SK-N-SH (cell line): ENCODE measurements around the gene HOXA4. TPM values are rescaled to one million over a fixed set of nuclear protein-coding genes. Genes with fewer than 3 reads are reported as not detected.

Experiments used
- CTCF ChIA-PET: fragments of 300-600, 350-600 bp; formaldehyde crosslinking; extraction: SDS; loops from one replicate; lab custom pipeline; 2021; lab: Yijun Ruan, JAX
- POLR2A ChIA-PET: fragments of 350-600 bp; sonication (Branson Sonifier 250); formaldehyde crosslinking; extraction: SDS; loops from one replicate; lab custom pipeline; 2020; ENCODE audit warnings: antibody characterized with exemption, inconsistent platforms; lab: Yijun Ruan, JAX
- DNase-seq: peaks from one replicate; pipeline ENCODE4 v3.0.0; 2012
- H2AFZ ChIP-seq: fragments of 200-600 bp; sonication (generic); 2 replicates; pipeline ENCODE4 v1.8.1; 2016; ENCODE audit warnings: antibody characterized with exemption, mild to moderate bottlenecking, low read depth
- H3F3A ChIP-seq: fragments of 200-600 bp; sonication (generic); replicated peaks from 2 replicates; pipeline ENCODE3; 2016; ENCODE audit warnings: antibody characterized with exemption, mild to moderate bottlenecking; ENCODE audit not compliant: insufficient read depth
- H3K27ac ChIP-seq, 2 experiments: fragments of 200-500 bp in 1 of 2; fragments of 200-600 bp in 1 of 2; sonication (Bioruptor generic) in 1 of 2; sonication (generic), shearing (Covaris generic) in 1 of 2; 2 replicates each; pipeline versions ENCODE4 v1.5.1 to v1.6.1; 2014 to 2016; ENCODE audit warnings: low read depth in 2 of 2, inconsistent platforms in 1 of 2, low read length in 1 of 2, mild to moderate bottlenecking in 1 of 2, mixed read lengths in 1 of 2
- H3K27me3 ChIP-seq: fragments of 200-600 bp; sonication (generic), shearing (Covaris generic); 2 replicates; pipeline ENCODE4 v1.6.1; 2016; ENCODE audit warnings: mixed run types; ENCODE audit not compliant: insufficient read depth
- H3K36me3 ChIP-seq, 2 experiments: fragments of 200-500 bp in 1 of 2; fragments of 200-600 bp in 1 of 2; sonication (Bioruptor generic) in 1 of 2; sonication (generic) in 1 of 2; replicated peaks in 1 of 2; 2 replicates each; pipeline versions ENCODE3 to v1.5.1; 2014 to 2016; ENCODE audit warnings: low read length in 1 of 2, mild to moderate bottlenecking in 1 of 2; ENCODE audit not compliant: insufficient read depth in 2 of 2, control insufficient read depth in 1 of 2
- H3K4me1 ChIP-seq, 2 experiments: fragments of 200-500 bp in 1 of 2; fragments of 200-600 bp in 1 of 2; sonication (Bioruptor generic) in 1 of 2; sonication (generic), shearing (Covaris generic) in 1 of 2; 2 replicates each; pipeline versions ENCODE4 v1.5.1 to v1.6.1; 2014 to 2016; ENCODE audit warnings: low read depth in 1 of 2, low read length in 1 of 2, mixed run types in 1 of 2; ENCODE audit not compliant: insufficient read depth in 2 of 2, control insufficient read depth in 1 of 2
- H3K4me2 ChIP-seq: fragments of 200-600 bp; sonication (generic), shearing (Covaris generic); 2 replicates; pipeline ENCODE4 v1.6.1; 2017; ENCODE audit warnings: mixed run types
- H3K4me3 ChIP-seq, 2 experiments: fragments of 200-500 bp in 1 of 2; fragments of 200-600 bp in 1 of 2; sonication (Bioruptor generic) in 1 of 2; sonication (generic), shearing (Covaris generic) in 1 of 2; 2 replicates each; pipeline versions ENCODE4 v1.5.1 to v1.8.1; 2014 to 2016; ENCODE audit warnings: low read depth in 2 of 2, inconsistent platforms in 1 of 2, low read length in 1 of 2, mild to moderate bottlenecking in 1 of 2, mixed read lengths in 1 of 2, moderate library complexity in 1 of 2
- H3K79me2 ChIP-seq: fragments of 200-600 bp; sonication (generic); 2 replicates; pipeline ENCODE4 v1.8.1; 2017; ENCODE audit warnings: mild to moderate bottlenecking; ENCODE audit not compliant: insufficient read depth
- H3K9ac ChIP-seq: fragments of 200-600 bp; sonication (generic); 2 replicates; pipeline ENCODE4 v1.6.1; 2017; ENCODE audit warnings: mixed run types
- H3K9me2 ChIP-seq: fragments of 200-600 bp; sonication (generic); 2 replicates; pipeline ENCODE4 v1.6.1; 2017; ENCODE audit warnings: mixed run types
- H3K9me3 ChIP-seq: fragments of 200-600 bp; sonication (generic); 2 replicates; pipeline ENCODE4 v1.6.1; 2017; ENCODE audit warnings: mixed run types, mild to moderate bottlenecking, moderate library complexity
- H4K20me1 ChIP-seq: fragments of 200-600 bp; sonication (generic); 2 replicates; pipeline ENCODE4 v1.6.1; 2017; ENCODE audit warnings: mild to moderate bottlenecking, mixed run types; ENCODE audit not compliant: insufficient read depth
- EP300 ChIP-seq, 2 experiments: IDR thresholded peaks; 2 replicates each; pipeline versions ENCODE4 v1.4.0 to v1.6.1; 2012; ENCODE audit warnings: borderline replicate concordance in 1 of 2, low read depth in 1 of 2, low read length in 1 of 2
- FOXM1 ChIP-seq: IDR thresholded peaks from 2 replicates; pipeline ENCODE4 v1.4.0; 2012; ENCODE audit warnings: low read depth, mild to moderate bottlenecking
- JUND ChIP-seq: IDR thresholded peaks from 2 replicates; pipeline ENCODE4 v1.4.0; 2012
- MXI1 ChIP-seq: IDR thresholded peaks from 2 replicates; pipeline ENCODE4 v1.6.1; 2012; ENCODE audit warnings: mild to moderate bottlenecking, low read depth, low read length, improper control_type of control experiment
- POLR2AphosphoS5 ChIP-seq: IDR thresholded peaks from 2 replicates; pipeline ENCODE4 v1.6.1; 2012; ENCODE audit warnings: low read depth, low read length
- RCOR1 ChIP-seq: fragments of 150-350 bp; IDR thresholded peaks from 2 replicates; pipeline ENCODE4 v1.6.1; 2017; ENCODE audit warnings: antibody characterized with exemption, low read length
- RFX5 ChIP-seq: IDR thresholded peaks from 2 replicates; pipeline ENCODE4 v1.6.1; 2012; ENCODE audit warnings: mild to moderate bottlenecking, improper control_type of control experiment, low read length
- SMC3 ChIP-seq: IDR thresholded peaks from 2 replicates; pipeline ENCODE4 v1.6.1; 2012; ENCODE audit warnings: low read depth, low read length, improper control_type of control experiment
- TEAD4 ChIP-seq: IDR thresholded peaks from 2 replicates; pipeline ENCODE4 v1.4.0; 2012; ENCODE audit warnings: mild to moderate bottlenecking, borderline replicate concordance; ENCODE audit not compliant: insufficient read depth
- WGBS: methylation state at CpG from one replicate; pipeline ENCODE4 v1.1.6; 2017; ENCODE audit warnings: low lambda C conversion rate; 5-methylcytosine and 5-hydroxymethylcytosine counted together
- polyA plus RNA-seq, 3 experiments: library from polyadenylated mRNA; depleted of rRNA; stranded (reverse); fragments of >200 nt; gene quantifications; 2 replicates each; pipeline ENCODE4 v1.2.3, GENCODE V29; 2012
- TF ChIP-seq, protein P1 (sequence below): IDR thresholded peaks from 2 replicates; pipeline ENCODE4; 2012
- TF ChIP-seq, protein P2 (sequence below): fragments of 200-600 bp; sonication (generic); IDR thresholded peaks from 2 replicates; pipeline ENCODE4 v1.6.1; 2017; ENCODE audit warnings: antibody characterized with exemption, mild to moderate bottlenecking, moderate library complexity
- TF ChIP-seq, protein P3 (sequence below): IDR thresholded peaks from 2 replicates; pipeline ENCODE4 v1.6.1; 2012; ENCODE audit warnings: mild to moderate bottlenecking, low read depth, low read length, moderate library complexity
- TF ChIP-seq, protein P4 (sequence below): fragments of 150-350 bp; IDR thresholded peaks from 2 replicates; pipeline ENCODE4 v1.6.1; 2017; ENCODE audit warnings: antibody characterized with exemption, low read length, low read depth, borderline replicate concordance

Gene HOXA4
- polyA plus RNA-seq, 1 of the 3 experiments (the other 2 are of a cell fraction) = not detected

DNA sequence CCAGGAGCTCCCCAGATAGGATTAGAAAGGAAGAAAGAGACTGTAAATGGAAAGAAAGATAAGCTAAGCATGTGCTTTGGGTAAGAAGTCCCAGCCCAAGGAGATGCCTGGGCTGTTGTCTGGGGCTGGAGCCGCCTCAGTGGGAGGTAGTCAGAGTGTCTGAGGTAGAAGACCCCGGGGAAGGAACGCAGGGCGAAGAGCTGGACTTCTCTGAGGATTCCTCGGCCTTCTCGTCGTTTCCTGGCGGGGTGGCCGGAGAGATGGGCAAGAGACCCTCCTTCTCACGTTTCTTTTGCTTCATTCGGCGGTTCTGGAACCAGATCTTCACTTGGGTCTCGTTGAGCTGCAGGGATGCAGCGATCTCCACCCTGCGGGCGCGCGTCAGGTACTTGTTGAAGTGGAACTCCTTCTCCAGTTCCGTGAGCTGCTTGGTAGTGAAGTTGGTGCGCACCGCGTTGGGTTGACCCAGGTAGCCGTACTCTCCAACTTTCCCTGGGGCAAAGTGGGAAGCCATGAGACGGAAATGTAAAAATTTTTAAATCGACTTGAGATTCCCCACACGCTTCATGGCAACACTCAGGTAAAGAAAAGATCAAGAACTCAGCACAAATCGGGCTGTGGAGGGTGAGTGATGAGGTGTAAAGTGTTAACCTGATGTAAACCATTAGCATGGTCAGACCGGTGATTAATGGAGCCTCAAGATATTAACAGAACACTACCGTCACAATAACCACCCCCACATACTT, 36.1 kb downstream of the HOXA4 start:
- CTCF ChIA-PET = interaction anchor here (1.8 kb wide), 1 partner anchor 11 kb away, joined by 6 read pairs; no protein-coding TSS in a partner anchor
- 28% methylated on average over 29 of the region's 29 CpGs for WGBS
- H3K9ac ChIP-seq = no peak overlapping the region

DNA sequence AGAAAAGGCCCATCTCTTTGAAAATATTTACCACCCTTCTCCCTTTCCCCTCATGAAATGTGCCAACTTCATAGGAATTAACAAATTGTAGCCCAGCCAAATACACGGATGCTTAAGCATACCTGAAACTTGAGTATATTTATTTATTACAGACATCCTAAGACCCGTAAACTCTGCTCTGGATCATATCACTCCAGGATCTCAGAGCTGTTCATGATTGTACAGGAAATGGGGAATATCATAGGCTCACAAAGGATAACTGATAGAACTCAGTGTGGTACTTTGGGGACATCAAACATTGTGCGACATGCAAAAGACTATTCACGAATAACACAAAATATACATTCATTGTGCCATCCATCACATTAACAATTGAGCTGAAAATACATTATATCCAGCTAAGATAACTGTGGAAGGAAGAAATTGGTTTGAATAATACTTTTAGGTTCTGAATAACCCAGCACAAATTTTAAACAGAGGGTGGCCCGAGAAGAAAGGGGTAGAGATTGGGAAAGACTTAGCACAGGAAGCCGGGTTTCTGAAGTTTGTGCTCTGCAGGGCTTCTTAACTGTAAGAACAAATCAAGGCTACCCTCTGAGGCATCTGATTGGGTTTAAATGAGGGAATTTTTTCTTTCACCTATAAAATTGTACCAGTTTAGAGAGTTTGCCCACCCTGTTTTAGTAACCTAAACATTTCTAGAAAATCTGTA, 37.2 kb downstream of the HOXA4 start:
- H3K27ac ChIP-seq = no peak overlapping the region
- H3K36me3 ChIP-seq = no peaks in the 10 kb centered on the region
- H3F3A ChIP-seq = no peaks in the 10 kb centered on the region
- no peak for DNase-seq
- TF ChIP-seq FOXM1 (no peak), TEAD4 (no peak), SMC3 (no peak), RFX5 (no peak), MXI1 (no peak), RCOR1 (no peak), POLR2AphosphoS5 (no peak)
- TF ChIP-seq, protein P1, sequence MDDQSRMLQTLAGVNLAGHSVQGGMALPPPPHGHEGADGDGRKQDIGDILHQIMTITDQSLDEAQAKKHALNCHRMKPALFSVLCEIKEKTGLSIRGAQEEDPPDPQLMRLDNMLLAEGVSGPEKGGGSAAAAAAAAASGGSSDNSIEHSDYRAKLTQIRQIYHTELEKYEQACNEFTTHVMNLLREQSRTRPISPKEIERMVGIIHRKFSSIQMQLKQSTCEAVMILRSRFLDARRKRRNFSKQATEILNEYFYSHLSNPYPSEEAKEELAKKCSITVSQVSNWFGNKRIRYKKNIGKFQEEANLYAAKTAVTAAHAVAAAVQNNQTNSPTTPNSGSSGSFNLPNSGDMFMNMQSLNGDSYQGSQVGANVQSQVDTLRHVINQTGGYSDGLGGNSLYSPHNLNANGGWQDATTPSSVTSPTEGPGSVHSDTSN = no peak
- TF ChIP-seq, protein P2, sequence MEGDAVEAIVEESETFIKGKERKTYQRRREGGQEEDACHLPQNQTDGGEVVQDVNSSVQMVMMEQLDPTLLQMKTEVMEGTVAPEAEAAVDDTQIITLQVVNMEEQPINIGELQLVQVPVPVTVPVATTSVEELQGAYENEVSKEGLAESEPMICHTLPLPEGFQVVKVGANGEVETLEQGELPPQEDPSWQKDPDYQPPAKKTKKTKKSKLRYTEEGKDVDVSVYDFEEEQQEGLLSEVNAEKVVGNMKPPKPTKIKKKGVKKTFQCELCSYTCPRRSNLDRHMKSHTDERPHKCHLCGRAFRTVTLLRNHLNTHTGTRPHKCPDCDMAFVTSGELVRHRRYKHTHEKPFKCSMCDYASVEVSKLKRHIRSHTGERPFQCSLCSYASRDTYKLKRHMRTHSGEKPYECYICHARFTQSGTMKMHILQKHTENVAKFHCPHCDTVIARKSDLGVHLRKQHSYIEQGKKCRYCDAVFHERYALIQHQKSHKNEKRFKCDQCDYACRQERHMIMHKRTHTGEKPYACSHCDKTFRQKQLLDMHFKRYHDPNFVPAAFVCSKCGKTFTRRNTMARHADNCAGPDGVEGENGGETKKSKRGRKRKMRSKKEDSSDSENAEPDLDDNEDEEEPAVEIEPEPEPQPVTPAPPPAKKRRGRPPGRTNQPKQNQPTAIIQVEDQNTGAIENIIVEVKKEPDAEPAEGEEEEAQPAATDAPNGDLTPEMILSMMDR = no peak
- TF ChIP-seq, protein P3, sequence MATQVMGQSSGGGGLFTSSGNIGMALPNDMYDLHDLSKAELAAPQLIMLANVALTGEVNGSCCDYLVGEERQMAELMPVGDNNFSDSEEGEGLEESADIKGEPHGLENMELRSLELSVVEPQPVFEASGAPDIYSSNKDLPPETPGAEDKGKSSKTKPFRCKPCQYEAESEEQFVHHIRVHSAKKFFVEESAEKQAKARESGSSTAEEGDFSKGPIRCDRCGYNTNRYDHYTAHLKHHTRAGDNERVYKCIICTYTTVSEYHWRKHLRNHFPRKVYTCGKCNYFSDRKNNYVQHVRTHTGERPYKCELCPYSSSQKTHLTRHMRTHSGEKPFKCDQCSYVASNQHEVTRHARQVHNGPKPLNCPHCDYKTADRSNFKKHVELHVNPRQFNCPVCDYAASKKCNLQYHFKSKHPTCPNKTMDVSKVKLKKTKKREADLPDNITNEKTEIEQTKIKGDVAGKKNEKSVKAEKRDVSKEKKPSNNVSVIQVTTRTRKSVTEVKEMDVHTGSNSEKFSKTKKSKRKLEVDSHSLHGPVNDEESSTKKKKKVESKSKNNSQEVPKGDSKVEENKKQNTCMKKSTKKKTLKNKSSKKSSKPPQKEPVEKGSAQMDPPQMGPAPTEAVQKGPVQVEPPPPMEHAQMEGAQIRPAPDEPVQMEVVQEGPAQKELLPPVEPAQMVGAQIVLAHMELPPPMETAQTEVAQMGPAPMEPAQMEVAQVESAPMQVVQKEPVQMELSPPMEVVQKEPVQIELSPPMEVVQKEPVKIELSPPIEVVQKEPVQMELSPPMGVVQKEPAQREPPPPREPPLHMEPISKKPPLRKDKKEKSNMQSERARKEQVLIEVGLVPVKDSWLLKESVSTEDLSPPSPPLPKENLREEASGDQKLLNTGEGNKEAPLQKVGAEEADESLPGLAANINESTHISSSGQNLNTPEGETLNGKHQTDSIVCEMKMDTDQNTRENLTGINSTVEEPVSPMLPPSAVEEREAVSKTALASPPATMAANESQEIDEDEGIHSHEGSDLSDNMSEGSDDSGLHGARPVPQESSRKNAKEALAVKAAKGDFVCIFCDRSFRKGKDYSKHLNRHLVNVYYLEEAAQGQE = no peak
- CTCF ChIA-PET = interaction anchor here (1.8 kb wide), 1 partner anchor 10 kb away, joined by 6 read pairs; no protein-coding TSS in a partner anchor
- POLR2A ChIA-PET = no interaction called here
- no peak overlapping the region for H2AFZ ChIP-seq
- H3K4me2 ChIP-seq = no peak overlapping the region
- H4K20me1 ChIP-seq = no peaks in the 10 kb centered on the region
- H3K4me3 ChIP-seq = no peak overlapping the region
- peaks cover 93% of the 10 kb centered on the region for H3K27me3 ChIP-seq
- no peak overlapping the region for H3K9ac ChIP-seq
- no peaks in the 10 kb centered on the region for H3K9me3 ChIP-seq
- no peaks in the 10 kb centered on the region; a peak in 1 of 4 replicates for H3K4me1 ChIP-seq
- 10% methylated on average over 6 of the region's 6 CpGs for WGBS
- no peaks in the 10 kb centered on the region for H3K9me2 ChIP-seq
- H3K79me2 ChIP-seq = no peaks in the 10 kb centered on the region

More for the DNA sequence above, 36.1 kb downstream of the HOXA4 start:
- POLR2A ChIA-PET = no interaction called here
- Histone ChIP-seq H3K4me3 (no peak overlapping the region), H3K79me2 (no peaks in the 10 kb centered on the region), H3K27ac (no peak overlapping the region), H2AFZ (no peak overlapping the region), H3K9me3 (no peaks in the 10 kb centered on the region), H3F3A (no peaks in the 10 kb centered on the region), H3K4me1 (no peaks in the 10 kb centered on the region; a peak in 1 of 4 replicates), H4K20me1 (no peaks in the 10 kb centered on the region), H3K4me2 (no peak overlapping the region), H3K36me3 (no peaks in the 10 kb centered on the region), H3K9me2 (no peaks in the 10 kb centered on the region), H3K27me3 (peaks cover 94% of the 10 kb centered on the region)
- TF ChIP-seq, protein P4, sequence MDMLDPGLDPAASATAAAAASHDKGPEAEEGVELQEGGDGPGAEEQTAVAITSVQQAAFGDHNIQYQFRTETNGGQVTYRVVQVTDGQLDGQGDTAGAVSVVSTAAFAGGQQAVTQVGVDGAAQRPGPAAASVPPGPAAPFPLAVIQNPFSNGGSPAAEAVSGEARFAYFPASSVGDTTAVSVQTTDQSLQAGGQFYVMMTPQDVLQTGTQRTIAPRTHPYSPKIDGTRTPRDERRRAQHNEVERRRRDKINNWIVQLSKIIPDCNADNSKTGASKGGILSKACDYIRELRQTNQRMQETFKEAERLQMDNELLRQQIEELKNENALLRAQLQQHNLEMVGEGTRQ = no peak
- TF ChIP-seq JUND = no peak
- no peak for TF ChIP-seq EP300 (IDR thresholded peaks at IDR 0.05; ENCODE audit: borderline replicate concordance in 1 of 2, low read depth in 1 of 2, low read length in 1 of 2)
- DNase-seq = no peak
